ENCODE results near the gene ZNF524. TPM values are rescaled to one million over a fixed set of nuclear protein-coding genes. Genes with fewer than 3 reads are reported as not detected.

The ZNF524 gene
- total and polyA plus RNA-seq, 12 donors: 0.93 to 83.7 (median 28.3) TPM

DNA sequence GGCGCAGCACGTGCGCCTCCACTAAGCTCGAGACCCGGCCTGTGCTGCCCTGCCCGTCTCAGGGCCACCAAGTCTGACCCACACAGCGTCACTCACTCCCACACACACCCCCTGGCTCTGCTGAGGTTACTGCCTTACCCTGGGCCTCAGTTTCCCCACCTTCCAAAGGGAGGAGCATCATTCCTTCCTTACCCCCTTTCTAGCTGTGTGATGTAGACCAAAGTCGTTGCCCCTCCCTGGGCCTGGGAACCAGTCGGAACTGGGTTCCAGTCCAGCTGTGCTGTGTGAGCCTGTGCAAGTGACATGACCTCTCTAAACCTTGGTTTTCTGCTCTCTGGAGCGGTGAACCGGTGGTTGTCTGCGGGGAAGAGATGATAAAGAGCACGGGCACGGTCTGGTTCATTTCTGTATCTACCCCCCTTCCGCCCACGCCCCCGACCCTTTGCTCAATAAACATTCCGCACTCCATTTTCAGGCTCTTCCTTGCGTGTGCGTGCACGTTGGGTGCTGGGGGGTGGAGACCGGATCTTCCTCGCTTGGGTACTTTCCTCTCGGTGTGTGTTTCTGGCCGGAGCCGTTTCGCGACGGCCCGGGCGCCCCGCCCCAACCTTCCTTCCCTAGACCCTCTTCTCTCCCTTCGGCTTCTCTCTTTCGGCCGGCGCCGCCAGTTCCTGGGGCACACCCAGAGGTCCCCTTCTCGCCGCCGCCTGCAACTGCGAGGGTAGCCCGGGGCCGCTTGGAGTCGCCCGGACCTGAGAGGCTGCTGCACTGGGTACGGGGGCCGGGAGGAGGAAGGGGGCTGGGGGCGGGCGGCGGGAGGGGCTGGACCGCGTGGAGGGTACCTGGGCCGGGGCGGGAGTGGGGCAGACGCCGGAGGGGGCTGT, 43.2 kb downstream of the ZNF524 start, which contains the start of gene ZNF581:
ZNF581 (plus strand) TSS at position 647 of the 884 bp plus-strand sequence. CDS start 923 bp downstream, outside the sequence.
- intact Hi-C loops (cut with DNase I): no loop called here
- Histone ChIP-seq H3K36me3 (replicated peaks in 1 of 2) (peaks cover 0 to 14% of the 10 kb centered on the region in 2 donors), H3K4me1 (replicated peaks in 1 of 2) (peaks cover 31 to 50% of the 10 kb centered on the region in 2 donors), H3K27me3 (no peaks in the 10 kb centered on the region), H3K27ac (peak within 1 kb of the TSS in 4 of 5 donors; percentile 88 to 94 (median 90)), H3K9me3 (replicated peaks in 1 of 3) (no peaks in the 10 kb centered on the region), H3K4me3 (peak within 1 kb of the TSS in 3 of 4 donors; percentile 68 to 91 (median 81))
- 1 to 2% (median 2%) methylated on average over 18 to 56 of the region's 56 CpGs for WGBS, 4 donors
- no peak for TF ChIP-seq POLR2A (IDR thresholded peaks at IDR 0.05)
- TF ChIP-seq, protein P1, sequence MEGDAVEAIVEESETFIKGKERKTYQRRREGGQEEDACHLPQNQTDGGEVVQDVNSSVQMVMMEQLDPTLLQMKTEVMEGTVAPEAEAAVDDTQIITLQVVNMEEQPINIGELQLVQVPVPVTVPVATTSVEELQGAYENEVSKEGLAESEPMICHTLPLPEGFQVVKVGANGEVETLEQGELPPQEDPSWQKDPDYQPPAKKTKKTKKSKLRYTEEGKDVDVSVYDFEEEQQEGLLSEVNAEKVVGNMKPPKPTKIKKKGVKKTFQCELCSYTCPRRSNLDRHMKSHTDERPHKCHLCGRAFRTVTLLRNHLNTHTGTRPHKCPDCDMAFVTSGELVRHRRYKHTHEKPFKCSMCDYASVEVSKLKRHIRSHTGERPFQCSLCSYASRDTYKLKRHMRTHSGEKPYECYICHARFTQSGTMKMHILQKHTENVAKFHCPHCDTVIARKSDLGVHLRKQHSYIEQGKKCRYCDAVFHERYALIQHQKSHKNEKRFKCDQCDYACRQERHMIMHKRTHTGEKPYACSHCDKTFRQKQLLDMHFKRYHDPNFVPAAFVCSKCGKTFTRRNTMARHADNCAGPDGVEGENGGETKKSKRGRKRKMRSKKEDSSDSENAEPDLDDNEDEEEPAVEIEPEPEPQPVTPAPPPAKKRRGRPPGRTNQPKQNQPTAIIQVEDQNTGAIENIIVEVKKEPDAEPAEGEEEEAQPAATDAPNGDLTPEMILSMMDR (IDR thresholded peaks at IDR 0.05): no peak
- DNase-seq: peak; percentile 66 to 89 (median 81)

DNA sequence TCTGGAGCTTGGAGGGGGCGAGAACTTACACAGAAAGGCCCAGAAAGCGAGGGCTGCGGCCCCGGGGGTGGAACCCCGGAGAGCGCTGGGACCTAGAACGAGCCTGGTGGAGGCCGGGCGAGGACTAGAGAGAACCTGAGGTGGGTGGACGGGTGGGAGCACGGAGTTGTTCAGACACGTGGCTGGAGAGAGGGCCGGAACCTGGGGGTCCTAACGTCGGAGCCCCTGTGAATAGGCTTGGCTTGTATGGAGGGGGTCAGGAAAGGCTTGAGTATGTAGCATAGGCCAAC, 43.7 kb downstream of the ZNF524 start:
- peak in 2 of 7 donors; percentile 16 to 43 for DNase-seq
- 0 to 2% (median 0%) methylated on average over 10 to 15 of the region's 15 CpGs for WGBS, 4 donors
- intact Hi-C loops (cut with DNase I): no loop called here
- H3K4me3 ChIP-seq: peak overlapping the region in 3 of 4 donors; percentile 68 to 91 (median 81)
- H3K36me3 ChIP-seq (replicated peaks in 1 of 2): peaks cover 0 to 14% of the 10 kb centered on the region in 2 donors
- TF ChIP-seq POLR2A (IDR thresholded peaks at IDR 0.05): no peak
- TF ChIP-seq, protein P1 (IDR thresholded peaks at IDR 0.05): no peak
- H3K27ac ChIP-seq: peak overlapping the region in 4 of 5 donors; percentile 88 to 94 (median 90)
- H3K27me3 ChIP-seq: no peaks in the 10 kb centered on the region
- H3K4me1 ChIP-seq (replicated peaks in 1 of 2): peaks cover 37 to 50% of the 10 kb centered on the region in 2 donors
- H3K9me3 ChIP-seq (replicated peaks in 1 of 3): no peaks in the 10 kb centered on the region

DNA sequence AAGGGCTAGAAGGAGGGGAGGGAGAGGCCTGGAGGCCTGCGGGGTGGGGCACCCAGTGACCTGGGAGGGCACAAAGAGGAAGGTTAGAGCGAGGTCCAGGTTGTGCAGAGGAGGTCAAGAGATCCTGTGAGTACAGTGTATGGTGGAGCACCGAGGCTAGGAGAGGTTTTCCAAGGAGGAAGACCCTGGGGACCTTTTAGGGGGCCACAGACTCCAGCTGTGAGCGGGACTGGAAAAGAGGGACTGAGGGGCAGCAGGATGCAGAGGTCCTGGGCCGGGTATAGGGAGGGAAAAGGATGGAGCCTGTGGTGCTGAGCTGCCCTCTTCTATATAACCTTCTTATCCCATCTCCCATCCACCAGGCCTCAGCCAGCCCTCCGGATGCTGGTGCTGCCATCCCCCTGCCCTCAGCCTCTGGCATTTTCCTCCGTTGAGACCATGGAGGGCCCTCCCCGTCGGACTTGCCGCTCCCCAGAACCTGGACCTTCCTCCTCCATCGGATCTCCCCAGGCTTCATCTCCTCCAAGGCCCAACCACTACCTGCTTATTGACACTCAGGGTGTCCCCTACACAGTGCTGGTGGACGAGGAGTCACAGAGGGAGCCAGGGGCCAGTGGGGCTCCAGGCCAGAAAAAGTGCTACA, 44.2 kb downstream of the ZNF524 start:
- peak overlapping the region in 3 of 4 donors; percentile 68 to 91 (median 81) for H3K4me3 ChIP-seq
- peak overlapping the region in 4 of 5 donors; percentile 88 to 94 (median 90) for H3K27ac ChIP-seq
- H3K36me3 ChIP-seq (replicated peaks in 1 of 2): peaks cover 0 to 14% of the 10 kb centered on the region in 2 donors
- intact Hi-C loops (cut with DNase I): no loop called here
- H3K27me3 ChIP-seq: no peaks in the 10 kb centered on the region
- H3K9me3 ChIP-seq (replicated peaks in 1 of 3): no peaks in the 10 kb centered on the region
- DNase-seq: no peak
- 39 to 53% (median 47%) methylated on average over 12 of the region's 12 CpGs for WGBS, 4 donors
- H3K4me1 ChIP-seq (replicated peaks in 1 of 2): peaks cover 41 to 54% of the 10 kb centered on the region in 2 donors
- TF ChIP-seq POLR2A (IDR thresholded peaks at IDR 0.05): no peak
- TF ChIP-seq, protein P1 (IDR thresholded peaks at IDR 0.05): no peak

DNA sequence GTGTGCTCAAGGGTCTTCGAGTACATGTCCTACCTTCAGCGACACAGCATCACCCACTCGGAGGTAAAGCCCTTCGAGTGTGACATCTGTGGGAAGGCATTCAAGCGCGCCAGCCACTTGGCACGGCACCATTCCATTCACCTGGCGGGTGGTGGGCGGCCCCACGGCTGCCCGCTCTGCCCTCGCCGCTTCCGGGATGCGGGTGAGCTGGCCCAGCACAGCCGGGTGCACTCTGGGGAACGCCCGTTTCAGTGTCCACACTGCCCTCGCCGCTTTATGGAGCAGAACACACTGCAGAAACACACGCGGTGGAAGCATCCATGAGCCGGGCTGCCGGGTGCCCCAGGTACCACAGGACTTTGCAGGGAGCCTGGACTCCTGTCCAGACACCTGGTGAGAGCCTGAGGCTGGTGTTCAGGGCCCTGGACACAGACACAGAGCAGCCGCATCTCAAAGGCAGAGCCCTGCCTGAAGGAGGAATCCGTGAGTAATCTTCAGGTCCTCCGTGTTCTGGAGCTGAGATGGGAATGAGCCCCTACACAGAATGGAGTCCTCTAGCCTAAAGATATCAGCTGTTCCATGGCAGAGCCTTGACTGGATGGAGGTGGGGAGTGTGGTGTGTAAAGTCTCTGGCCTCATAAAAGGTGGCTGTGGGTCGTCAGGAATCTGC, 44.9 kb downstream of the ZNF524 start:
- TF ChIP-seq POLR2A (IDR thresholded peaks at IDR 0.05): no peak
- TF ChIP-seq, protein P1 (IDR thresholded peaks at IDR 0.05): no peak
- no peak overlapping the region for H3K27ac ChIP-seq
- no peak for DNase-seq
- no peaks in the 10 kb centered on the region for H3K9me3 ChIP-seq (replicated peaks in 1 of 3)
- peaks cover 40 to 53% of the 10 kb centered on the region in 2 donors for H3K4me1 ChIP-seq (replicated peaks in 1 of 2)
- WGBS, 4 donors: 87 to 91% (median 88%) methylated on average over 11 to 28 of the region's 28 CpGs
- H3K27me3 ChIP-seq: no peaks in the 10 kb centered on the region
- intact Hi-C loops (cut with DNase I): no loop called here
- H3K36me3 ChIP-seq (replicated peaks in 1 of 2): peaks cover 0 to 14% of the 10 kb centered on the region in 2 donors
- H3K4me3 ChIP-seq: no peak overlapping the region
